Activated CD4-positive, alpha-beta T cell treated with anti-CD3 and anti-CD28 coated beads, Interleukin-2, amount 50 U/mL, for 24 hours (primary cell): ENCODE measurements around the gene ZNF276.
"Not testable (repeated sequence)": the region's sequence is repeated elsewhere in the genome, so short reads cannot be mapped to it uniquely, and the experiment has no call there.

Source experiments
- DNase-seq, 2 donors: peaks; one replicate each; pipeline ENCODE4 v3.0.0-alpha.2; 2020; ENCODE audit warnings: low read depth in 1 of 2, low spot score in 1 of 2

ZNF276 gene

DNA sequence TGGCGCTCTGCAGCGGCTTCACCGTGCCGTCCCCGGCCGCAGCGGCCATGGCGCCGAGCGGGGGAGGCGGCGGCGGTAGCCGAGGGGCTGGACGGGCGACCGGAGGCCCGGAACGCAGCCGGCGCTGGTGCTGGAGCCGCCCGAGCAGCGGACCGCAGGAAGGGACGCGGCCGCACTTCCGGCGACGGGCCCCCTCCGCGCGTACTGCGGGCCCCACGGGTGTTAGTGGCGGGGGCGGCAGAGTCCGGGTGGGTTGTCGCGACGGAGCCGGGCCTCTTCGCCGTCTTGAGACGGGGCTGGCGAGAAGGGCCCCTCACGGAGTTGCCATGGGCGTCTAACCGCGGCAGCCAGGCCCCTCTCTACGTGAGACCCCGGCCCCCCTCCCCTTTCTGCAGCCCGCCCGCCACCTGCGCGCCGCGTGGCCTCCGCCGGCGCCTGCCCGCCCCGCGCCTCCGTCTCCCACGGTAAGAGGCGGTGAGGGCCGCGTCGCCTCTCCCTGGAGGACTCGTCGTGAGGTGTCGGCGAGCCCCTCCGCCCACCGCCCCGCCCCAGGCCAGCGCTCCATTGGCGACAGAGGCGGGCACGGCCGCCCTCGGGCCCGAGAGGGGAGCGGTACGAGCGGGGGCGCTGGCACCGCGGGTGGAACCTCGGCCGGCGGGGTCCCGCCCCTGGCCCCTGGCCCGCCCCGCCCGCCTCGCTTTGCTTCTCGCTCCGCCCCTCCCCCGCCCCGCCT, at the start of gene ZNF276, which contains the start of gene VPS9D1:
Gene ZNF276, plus strand, starts transcription at position 725 of the 733 bp plus-strand sequence. CDS start 104 bp downstream, outside the sequence.
Gene VPS9D1, minus strand, starts transcription at position 86 of the 733 bp plus-strand sequence. Its CDS starts 37 bp downstream, at position 49.
- peak; percentile 73 to 78 for DNase-seq

DNA sequence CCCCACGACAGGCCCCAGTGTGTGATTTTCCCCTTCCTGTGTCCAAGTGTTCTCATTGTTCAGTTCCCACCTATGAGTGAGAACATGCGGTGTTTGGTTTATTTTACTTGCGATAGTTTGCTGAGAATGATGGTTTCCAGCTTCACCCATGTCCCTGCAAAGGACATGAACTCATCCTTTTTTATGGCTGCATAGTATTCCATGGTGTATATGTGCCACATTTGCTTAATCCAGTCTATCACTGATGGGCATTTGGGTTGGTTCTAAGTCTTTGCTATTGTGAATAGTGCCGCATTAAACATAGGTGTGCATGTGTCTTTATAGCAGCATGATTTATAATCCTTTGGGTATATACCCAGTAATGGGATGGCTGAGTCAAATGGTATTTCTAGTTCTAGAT, 49.8 kb upstream of the ZNF276 start:
- not testable (repeated sequence) for DNase-seq

DNA sequence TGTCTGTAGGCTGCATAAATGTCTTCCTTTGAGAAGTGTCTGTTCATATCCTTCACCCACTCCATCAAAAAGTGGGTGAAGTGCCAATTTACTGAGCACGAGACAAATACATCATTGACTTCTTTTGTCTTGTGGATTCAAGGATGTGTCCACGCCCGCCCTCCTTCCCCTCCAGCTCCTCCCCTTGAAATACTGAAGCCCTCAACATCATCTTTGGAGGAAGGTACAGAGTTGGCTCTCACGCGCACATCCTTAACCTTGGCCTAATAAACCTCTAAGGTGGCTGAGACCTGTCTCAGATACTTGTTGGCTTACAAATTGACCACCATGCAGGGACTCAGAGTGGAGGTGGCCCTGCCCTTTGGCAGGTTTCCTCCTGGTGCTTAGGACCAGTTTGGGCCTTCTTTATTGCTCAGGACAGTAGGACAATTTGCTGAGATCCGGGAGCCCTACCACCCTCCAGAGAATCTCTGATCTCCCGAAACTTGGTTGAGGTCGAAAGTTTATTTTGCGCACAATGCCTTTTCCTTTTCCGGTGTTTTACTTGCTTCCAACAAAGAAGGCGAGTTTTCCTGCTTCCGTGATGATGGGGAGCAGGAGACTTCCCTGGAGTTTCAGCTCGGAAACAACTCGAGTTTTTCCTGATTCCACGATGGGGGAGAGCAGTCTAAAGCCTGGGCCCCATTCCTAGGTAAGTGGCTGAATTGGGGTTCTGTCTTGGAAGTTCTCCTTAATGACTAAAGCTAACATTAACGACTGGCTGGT, 49.0 kb upstream of the ZNF276 start:
- DNase-seq, result no peak

DNA sequence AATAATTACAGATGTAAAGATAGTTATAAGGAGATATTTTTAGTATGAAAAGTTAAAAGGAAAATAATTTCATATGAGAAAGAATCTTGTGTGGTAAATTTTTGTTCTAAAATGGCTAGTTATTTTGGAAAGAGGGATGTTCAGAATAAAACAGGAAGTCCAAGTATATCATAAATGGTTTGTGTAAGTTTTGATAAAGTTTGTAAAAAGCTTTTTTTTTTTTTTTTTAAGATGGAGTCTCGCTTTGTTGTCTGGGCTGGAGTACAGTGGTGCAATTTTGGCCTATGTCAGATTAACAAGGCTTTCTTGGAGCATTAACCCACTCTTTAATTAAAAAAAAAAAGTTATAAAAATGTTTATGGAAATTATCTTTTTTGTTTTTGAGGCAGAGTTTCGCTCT, 43.1 kb upstream of the ZNF276 start:
- no peak for DNase-seq

- DNase-seq, result no peak
Measured at GRCh38 chr16:89685916-89686315, 35.4 kb upstream of the ZNF276 start.

DNA sequence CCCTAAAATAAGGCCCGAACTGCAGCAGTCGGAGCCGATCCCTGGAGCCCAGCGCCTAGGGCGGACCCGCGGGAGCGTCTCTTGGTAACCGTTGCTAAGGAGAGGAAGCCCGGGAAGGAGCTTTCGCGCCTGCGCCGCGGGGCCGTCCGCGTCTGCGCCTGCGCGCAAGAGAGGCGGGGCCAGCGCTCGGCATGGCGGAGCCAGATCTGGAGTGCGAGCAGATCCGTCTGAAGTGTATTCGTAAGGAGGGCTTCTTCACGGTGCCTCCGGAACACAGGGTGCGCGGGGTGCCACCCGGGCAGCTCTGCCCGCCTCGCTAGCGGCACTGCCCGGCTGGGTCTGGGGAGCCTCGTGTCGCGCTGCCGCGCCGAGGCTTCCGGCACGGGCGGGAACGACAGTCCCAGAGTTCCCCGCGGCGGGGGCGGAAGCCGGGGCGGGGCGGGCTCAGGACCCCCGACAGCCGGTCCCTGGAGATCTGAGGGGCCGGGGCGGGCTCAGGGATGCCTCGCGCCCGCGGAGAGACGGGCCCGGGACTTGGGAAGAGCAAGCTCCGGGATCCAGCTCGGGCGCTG, 34.7 kb upstream of the ZNF276 start, which contains the start of gene CDK10:
Gene CDK10, plus strand, starts transcription at position 170 of the 572 bp plus-strand sequence. Its CDS starts 22 bp downstream, at position 192.
- DNase-seq, result peak; percentile 85 to 92

DNA sequence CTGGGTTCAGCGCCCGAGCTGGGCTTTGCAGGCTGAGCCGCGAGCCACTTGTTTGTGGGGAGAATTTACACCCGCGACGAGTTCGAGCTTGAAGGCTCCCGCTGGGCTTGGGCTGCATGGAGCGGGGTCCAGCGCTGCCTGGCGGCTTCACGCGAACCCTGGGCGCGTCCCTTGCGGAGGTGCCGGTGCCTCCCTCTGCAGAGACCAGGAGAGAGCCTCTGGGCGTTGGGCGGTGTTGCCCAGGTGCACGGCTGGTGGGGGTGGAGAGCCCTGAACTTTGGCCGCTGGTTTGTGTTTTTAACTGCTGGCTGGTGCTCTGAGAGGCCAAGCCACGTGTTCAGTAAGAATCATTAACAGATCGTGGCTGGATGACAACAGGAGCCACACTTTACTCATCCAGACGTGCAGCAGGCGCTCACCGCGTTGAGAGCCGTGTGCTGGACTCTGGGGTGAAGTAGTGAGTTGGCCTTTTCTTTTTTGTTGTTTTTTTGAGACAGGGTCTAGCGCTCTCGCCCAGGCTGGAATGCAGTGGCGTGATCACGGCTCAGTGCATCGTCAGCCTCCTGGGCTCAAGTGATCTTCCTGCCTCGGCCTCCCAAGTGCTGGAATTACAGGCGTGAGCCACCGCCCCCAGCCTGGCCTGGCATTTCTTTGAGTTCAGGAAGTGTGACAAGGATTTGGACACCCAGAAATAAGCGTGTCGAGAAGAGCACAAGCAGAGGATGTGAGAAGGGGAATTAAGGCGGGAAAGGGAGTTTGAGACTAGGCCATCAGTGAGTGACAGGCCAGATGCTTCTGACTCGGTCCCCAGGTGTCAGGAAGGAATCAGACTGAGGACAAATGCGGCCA, 34.0 kb upstream of the ZNF276 start:
- DNase-seq, result no peak

DNA sequence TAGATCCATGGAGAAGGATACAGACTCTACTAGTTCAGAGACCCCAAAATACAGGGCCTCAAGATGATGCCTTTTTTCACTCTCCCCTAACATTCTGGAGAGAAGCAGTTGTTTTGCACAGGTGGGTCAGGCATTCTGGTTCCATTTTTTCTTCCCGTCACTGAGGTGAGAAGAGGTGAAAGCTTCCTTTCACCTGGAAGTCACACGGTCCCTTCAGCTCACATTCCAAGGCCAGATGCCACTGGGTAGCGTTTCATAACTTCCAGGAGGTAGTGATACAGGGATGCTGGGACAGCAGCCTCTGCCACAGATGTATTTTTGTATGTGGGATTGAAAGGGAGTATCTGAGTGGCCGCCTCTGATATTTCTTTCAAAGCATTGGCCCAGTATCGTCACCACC, 32.9 kb upstream of the ZNF276 start:
- no peak for DNase-seq

- no peak for DNase-seq
Measured at GRCh38 chr16:89689142-89689541, 32.2 kb upstream of the ZNF276 start.

GRCh38 chr16:89689621-89690020, 31.7 kb upstream of the ZNF276 start:
- DNase-seq, result not testable (repeated sequence)

DNA sequence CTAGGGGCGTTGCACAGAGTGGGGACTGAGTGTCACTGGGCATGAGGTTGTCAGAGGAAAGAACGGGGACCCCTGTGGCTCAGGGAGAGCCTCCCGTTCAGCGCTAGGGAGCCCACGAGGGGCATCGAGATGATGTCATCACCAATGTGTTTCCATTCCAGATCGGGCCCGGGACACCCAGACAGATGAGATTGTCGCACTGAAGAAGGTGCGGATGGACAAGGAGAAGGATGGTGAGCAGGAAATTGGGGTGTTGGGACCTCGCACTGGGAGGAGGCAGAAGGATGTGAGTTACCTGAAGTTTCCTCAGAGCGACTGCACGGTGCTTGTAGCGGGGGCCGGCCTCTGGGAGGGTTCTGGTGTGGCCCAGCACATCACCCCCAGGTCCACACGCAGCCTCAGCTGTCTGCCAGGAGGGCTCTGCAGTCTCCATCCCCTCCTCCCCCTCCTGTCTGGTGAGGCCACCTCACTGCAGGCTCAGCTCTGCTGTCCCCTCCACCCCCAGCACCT, 30.9 kb upstream of the ZNF276 start:
- DNase-seq, result no peak

DNA sequence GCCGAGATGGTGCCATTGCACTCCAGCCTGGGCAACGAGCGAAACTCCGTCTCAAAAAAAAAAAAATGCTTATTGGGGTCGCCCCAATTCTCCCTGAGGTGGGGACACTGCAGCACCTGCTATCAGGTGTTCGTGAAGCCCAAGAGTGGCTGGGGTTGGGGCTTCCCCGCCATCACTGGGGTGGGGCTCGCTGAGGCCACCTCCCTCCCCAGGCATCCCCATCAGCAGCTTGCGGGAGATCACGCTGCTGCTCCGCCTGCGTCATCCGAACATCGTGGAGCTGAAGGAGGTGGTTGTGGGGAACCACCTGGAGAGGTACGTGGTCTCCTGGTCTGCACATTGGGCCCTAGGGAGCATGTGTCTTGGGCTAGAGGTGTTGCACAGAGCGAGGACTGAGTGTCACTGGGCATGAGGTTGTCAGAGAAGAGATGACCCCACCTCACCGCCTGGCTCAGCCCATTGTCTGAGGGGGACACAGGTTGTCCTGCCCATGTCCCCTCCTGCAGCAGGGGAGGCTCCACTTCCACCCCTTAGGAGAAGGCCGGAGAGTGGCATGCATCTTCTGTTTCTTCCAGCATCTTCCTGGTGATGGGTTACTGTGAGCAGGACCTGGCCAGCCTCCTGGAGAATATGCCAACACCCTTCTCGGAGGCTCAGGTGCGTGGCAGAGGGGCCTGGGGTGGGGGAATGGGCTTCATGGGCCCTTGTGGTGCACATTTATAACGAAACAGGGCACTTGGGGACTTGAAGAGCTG, 29.9 kb upstream of the ZNF276 start:
- DNase-seq, result no peak

DNA sequence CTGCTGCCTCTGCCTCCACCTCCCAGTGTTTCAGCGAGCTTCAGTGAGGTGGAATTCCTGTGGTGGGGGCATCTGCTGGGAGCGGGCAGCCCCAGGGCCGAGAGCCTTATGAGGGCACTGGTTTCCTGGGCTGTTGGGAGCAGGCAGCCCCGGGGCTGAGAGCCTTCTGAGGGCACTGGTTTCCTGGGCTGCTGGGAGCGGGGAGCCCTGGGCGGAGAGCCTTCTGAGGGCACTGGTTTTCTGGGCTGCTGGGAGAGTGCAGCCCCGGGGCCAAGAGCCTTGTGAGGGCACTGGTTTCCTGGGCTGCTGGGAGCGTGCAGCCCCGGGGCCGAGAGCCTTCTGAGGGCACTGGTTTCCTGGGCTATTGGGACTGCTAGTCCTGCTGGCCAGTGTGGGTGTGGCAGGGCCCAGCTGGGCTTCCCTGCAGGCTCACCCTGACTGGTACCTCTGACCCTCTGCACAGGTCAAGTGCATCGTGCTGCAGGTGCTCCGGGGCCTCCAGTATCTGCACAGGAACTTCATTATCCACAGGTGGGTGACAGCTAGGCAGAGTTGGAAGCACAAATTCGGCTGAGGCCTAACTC, 29.3 kb upstream of the ZNF276 start:
- no peak for DNase-seq

DNA sequence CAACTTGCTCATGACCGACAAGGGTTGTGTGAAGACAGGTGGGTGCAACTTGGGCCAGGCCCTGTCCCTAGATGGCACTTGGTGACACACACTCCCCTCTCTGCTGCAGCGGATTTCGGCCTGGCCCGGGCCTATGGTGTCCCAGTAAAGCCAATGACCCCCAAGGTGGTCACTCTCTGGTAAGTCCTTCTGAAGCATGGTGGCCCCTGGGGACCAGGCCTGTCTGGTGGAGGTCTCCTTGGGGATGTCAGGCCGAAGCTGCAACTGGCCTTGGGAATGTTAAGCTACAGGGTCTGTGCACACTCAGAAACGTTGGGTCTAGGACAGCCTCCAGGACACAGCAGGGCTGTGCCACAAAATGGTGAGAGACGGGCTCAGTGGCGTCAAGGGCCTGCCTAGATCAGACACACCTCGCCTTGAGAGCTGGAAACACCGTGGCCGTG, 28.0 kb upstream of the ZNF276 start:
- no peak for DNase-seq

GRCh38 chr16:89693931-89694783, 27.2 kb upstream of the ZNF276 start:
- no peak for DNase-seq

DNA sequence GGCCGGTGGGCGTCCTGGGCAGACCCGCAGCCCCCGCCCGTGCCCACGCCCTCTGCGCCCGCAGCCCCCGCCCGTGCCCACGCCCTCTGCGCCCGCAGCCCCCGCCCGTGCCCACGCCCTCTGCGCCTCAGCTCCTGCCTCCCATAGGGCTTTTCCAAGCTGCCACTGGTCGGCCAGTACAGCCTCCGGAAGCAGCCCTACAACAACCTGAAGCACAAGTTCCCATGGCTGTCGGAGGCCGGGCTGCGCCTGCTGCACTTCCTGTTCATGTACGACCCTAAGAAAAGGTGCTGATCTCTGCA, 26.6 kb upstream of the ZNF276 start:
- not testable (repeated sequence) for DNase-seq

DNA sequence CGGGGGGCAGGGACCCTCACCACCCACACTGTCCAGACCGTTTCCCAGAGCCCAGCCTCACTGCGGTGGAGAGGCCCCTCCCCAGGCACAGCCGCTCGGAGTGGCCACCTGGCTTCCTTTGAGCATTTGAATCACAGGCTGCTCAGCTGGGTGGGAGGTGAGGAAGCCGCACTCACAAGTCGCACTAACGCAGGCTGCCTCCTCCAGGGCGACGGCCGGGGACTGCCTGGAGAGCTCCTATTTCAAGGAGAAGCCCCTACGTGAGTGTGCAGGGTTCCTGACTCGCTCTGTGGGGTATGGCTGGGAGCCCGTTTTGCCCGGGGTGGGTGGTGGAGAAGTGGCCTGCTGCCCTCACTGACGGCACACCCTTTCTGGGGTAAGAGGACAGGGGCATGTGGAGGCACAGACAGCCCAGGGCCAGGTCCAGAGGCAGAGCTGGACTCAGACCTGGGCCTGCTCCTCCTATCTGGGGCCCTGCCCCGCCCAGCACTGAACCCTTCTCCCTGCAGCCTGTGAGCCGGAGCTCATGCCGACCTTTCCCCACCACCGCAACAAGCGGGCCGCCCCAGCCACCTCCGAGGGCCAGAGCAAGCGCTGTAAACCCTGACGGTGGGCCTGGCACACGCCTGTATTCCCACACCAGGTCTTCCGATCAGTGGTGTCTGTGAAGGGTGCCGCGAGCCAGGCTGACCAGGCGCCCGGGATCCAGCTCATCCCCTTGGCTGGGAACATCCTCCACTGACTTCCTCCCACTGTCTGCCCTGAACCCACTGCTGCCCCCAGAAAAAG, 26.1 kb upstream of the ZNF276 start:
- DNase-seq, result no peak
